Caco-2 (cell line): ENCODE measurements around the gene CPB2. TPM values are rescaled to one million over a fixed set of nuclear protein-coding genes. Genes with fewer than 3 reads are reported as not detected.

Experiments used
- BruUV-seq: library from RNA; stranded (reverse); fragments of 400-500 nt; replicated peaks from 2 replicates; lab custom pipeline; 2021; lab: Mats Ljungman, UMichigan
- CTCF ChIA-PET: fragments of 300-600 bp; sonication (Branson Sonifier 250); formaldehyde crosslinking; loops from one replicate; lab custom pipeline; 2022; ENCODE audit warnings: antibody characterized with exemption; lab: Charles Lee
- POLR2A ChIA-PET: fragments of 300-600 bp; sonication (Branson Sonifier 250); formaldehyde crosslinking; loops from one replicate; lab custom pipeline; 2022; ENCODE audit warnings: antibody characterized with exemption; lab: Charles Lee
- DNase-seq, 2 experiments: peaks; one replicate each; pipeline versions ENCODE4 v3.0.0 to v3.0.0-alpha.2; 2020 to 2022
- H3K27me3 ChIP-seq: replicated peaks from 2 replicates; pipeline ENCODE4 v1.6.0; 2011; ENCODE audit warnings: low read length; ENCODE audit not compliant: control insufficient read depth, insufficient read depth
- H3K36me3 ChIP-seq: 2 replicates; pipeline ENCODE4 v1.5.1; 2011; ENCODE audit warnings: low read length; ENCODE audit not compliant: control insufficient read depth, insufficient read depth
- H3K4me1 ChIP-seq: fragments of 250-450 bp; sonication (Bioruptor Pico); 2 replicates; pipeline ENCODE4 v1.5.1; 2020; ENCODE audit warnings: mild to moderate bottlenecking
- H3K4me3 ChIP-seq: 2 replicates; pipeline ENCODE4 v1.5.1; 2011; ENCODE audit warnings: low read depth, mild to moderate bottlenecking, control low read depth, low read length
- H3K9me3 ChIP-seq: fragments of 250-450 bp; sonication (Bioruptor Pico); 2 replicates; pipeline ENCODE4 v1.5.1; 2020; ENCODE audit warnings: mild to moderate bottlenecking, moderate library complexity
- H3K27ac Mint-ChIP-seq: one replicate; pipeline ENCODE4 v1.8.0; 2022; ENCODE audit warnings: mixed read lengths; ENCODE audit not compliant: unreplicated experiment
- H3K27me3 Mint-ChIP-seq: one replicate; pipeline ENCODE4 v1.8.0; 2022; ENCODE audit warnings: mixed read lengths; ENCODE audit not compliant: insufficient read depth, unreplicated experiment
- H3K36me3 Mint-ChIP-seq: one replicate; pipeline ENCODE4 v1.8.0; 2022; ENCODE audit warnings: mild to moderate bottlenecking, mixed read lengths; ENCODE audit not compliant: insufficient read depth, unreplicated experiment
- H3K4me1 Mint-ChIP-seq: one replicate; pipeline ENCODE4 v1.8.0; 2022; ENCODE audit warnings: low read depth, mixed read lengths; ENCODE audit not compliant: unreplicated experiment
- H3K4me3 Mint-ChIP-seq: one replicate; pipeline ENCODE4 v1.8.0; 2022; ENCODE audit warnings: mild to moderate bottlenecking, moderate library complexity, mixed read lengths; ENCODE audit not compliant: unreplicated experiment
- H3K9me3 Mint-ChIP-seq: one replicate; pipeline ENCODE4 v1.8.0; 2022; ENCODE audit warnings: mixed read lengths; ENCODE audit not compliant: unreplicated experiment
- CTCF ChIP-seq, 2 experiments: fragments of 200-600 bp in 1 of 2; IDR thresholded peaks; 1 replicate in 1 of 2; 2 replicates in 1 of 2; pipeline versions ENCODE4 v1.5.1 to v1.8.0; 2011 to 2022; ENCODE audit warnings: antibody characterized with exemption in 1 of 2, control low read depth in 1 of 2, inconsistent platforms in 1 of 2, low read depth in 1 of 2, low read length in 1 of 2, mild to moderate bottlenecking in 1 of 2, moderate library complexity in 1 of 2; ENCODE audit not compliant: insufficient read depth in 1 of 2, severe bottlenecking in 1 of 2, unreplicated experiment in 1 of 2
- intact Hi-C: fragments of 100-400 bp; cut with micrococcal nuclease; formaldehyde crosslinking; loops from one replicate; pipeline ENCODE4 v1.10.0; 2022; ENCODE audit not compliant: unreplicated experiment
- total RNA-seq: library from RNA; stranded (reverse); gene quantifications from 2 replicates; pipeline ENCODE4 v1.2.3, GENCODE V29; 2022

Gene CPB2
- total RNA-seq, 1 experiment from 2014 or later: 0.18 TPM

DNA sequence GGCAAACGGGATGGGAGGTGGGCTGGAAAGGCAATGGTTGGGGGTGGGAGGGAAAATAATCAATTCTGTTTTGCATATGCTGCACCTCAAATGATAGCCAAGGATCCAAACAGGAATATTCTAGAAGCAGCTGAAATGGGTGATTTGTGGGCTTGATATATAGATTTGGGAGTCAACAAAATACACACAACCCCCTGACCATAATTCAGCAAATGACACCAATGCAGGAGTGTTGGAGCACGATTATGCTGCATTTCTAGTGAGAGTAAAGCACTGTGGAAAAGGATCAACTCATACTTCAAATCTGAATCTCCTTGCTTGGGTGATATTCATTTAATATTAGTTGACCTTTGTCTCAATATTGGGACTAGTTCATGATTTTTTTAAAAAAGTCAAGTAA lies 41.1 kb upstream of the CPB2 start:
- H3K4me1 Mint-ChIP-seq: peaks cover 29% of the 10 kb centered on the region
- TF ChIP-seq CTCF (IDR thresholded peaks at IDR 0.05; ENCODE audit: insufficient read depth in 1 of 2, low read depth in 1 of 2, low read length in 1 of 2, severe bottlenecking in 1 of 2, unreplicated experiment in 1 of 2): no peak
- no peak overlapping the region for H3K27ac Mint-ChIP-seq
- no TSS peak for BruUV-seq
- POLR2A ChIA-PET: no interaction called here
- intact Hi-C loops: no loop called here
- H3K9me3 Mint-ChIP-seq: no peaks in the 10 kb centered on the region
- H3K9me3 ChIP-seq: no peaks in the 10 kb centered on the region
- H3K27me3 ChIP-seq: no peaks in the 10 kb centered on the region
- peaks cover 12% of the 10 kb centered on the region for H3K36me3 Mint-ChIP-seq
- no peak overlapping the region for H3K4me3 ChIP-seq
- DNase-seq: no peak
- H3K4me3 Mint-ChIP-seq: no peak overlapping the region
- H3K4me1 ChIP-seq: peaks cover 32% of the 10 kb centered on the region
- no peaks in the 10 kb centered on the region for H3K36me3 ChIP-seq
- no peaks in the 10 kb centered on the region for H3K27me3 Mint-ChIP-seq
- CTCF ChIA-PET: no interaction called here

DNA sequence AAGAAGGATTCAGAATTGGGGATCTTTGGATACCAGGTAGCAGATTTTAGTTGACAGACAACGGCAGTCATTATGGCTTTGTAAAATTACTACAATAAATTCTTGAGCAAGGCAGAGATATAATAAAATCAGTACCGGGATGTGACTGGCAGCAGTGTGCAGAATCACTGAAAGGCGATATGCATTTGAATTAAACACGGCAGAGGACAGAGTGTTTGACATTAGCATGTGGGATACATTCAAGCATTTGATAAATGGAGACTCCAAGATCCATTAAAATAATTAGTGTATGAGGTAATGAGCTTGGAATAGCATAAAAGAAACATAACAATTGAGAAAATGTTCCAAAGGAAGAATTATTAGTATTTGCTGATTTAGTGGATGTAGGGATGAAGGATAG lies 40.3 kb upstream of the CPB2 start:
- Mint-ChIP-seq H3K4me3 (no peak overlapping the region), H3K27ac (no peak overlapping the region), H3K36me3 (peaks cover 12% of the 10 kb centered on the region), H3K9me3 (no peaks in the 10 kb centered on the region), H3K27me3 (no peaks in the 10 kb centered on the region), H3K4me1 (peaks cover 29% of the 10 kb centered on the region)
- Histone ChIP-seq H3K27me3 (no peaks in the 10 kb centered on the region), H3K4me1 (peaks cover 32% of the 10 kb centered on the region), H3K9me3 (no peaks in the 10 kb centered on the region), H3K36me3 (no peaks in the 10 kb centered on the region), H3K4me3 (no peak overlapping the region)
- no TSS peak for BruUV-seq
- POLR2A ChIA-PET: no interaction called here
- DNase-seq: no peak
- intact Hi-C loops: no loop called here
- CTCF ChIA-PET: no interaction called here
- no peak for TF ChIP-seq CTCF (IDR thresholded peaks at IDR 0.05; ENCODE audit: insufficient read depth in 1 of 2, low read depth in 1 of 2, low read length in 1 of 2, severe bottlenecking in 1 of 2, unreplicated experiment in 1 of 2)

- H3K9me3 Mint-ChIP-seq: no peaks in the 10 kb centered on the region
- CTCF ChIA-PET: interaction anchor here (1.8 to 2.1 kb wide), 2 partner anchors 17 kb away, joined by 9 to 10 read pairs; no protein-coding TSS in a partner anchor
- DNase-seq: peak; percentile 66 to 71
These were observed 38.4 kb upstream of the CPB2 start for GRCh38 chr13:46143184-46143701.

More at GRCh38 chr13:46143184-46143701, 38.4 kb upstream of the CPB2 start:
- peaks cover 12% of the 10 kb centered on the region for H3K36me3 Mint-ChIP-seq
- H3K4me1 ChIP-seq: peaks cover 32% of the 10 kb centered on the region
- no peaks in the 10 kb centered on the region for H3K9me3 ChIP-seq
- H3K4me1 Mint-ChIP-seq: peaks cover 29% of the 10 kb centered on the region
- H3K27me3 Mint-ChIP-seq: no peaks in the 10 kb centered on the region
- H3K27me3 ChIP-seq: no peaks in the 10 kb centered on the region
- no peaks in the 10 kb centered on the region for H3K36me3 ChIP-seq
- peak overlapping the region; percentile 61 for H3K4me3 Mint-ChIP-seq
- peak overlapping the region; percentile 89 for H3K27ac Mint-ChIP-seq
- no peak overlapping the region for H3K4me3 ChIP-seq
- BruUV-seq: no TSS peak
- intact Hi-C loops: loop anchor here (1.0 kb wide), 1 partner anchor 8 kb away; no protein-coding TSS in a partner anchor
- no peak for TF ChIP-seq CTCF (IDR thresholded peaks at IDR 0.05; ENCODE audit: insufficient read depth in 1 of 2, low read depth in 1 of 2, low read length in 1 of 2, severe bottlenecking in 1 of 2, unreplicated experiment in 1 of 2)
- POLR2A ChIA-PET: interaction anchor here (1.0 kb wide), 1 partner anchor 16 kb away, joined by 3 read pairs; no protein-coding TSS in a partner anchor
